Ishikawa (cell line): ENCODE results near the gene BHLHA15.

ENCODE experiments used
- CEBPB ChIP-seq: IDR thresholded peaks from 2 replicates; pipeline ENCODE4 v1.6.1; 2012
- CREB1 ChIP-seq: IDR thresholded peaks from 2 replicates; pipeline ENCODE4 v1.6.1; 2012; ENCODE audit warnings: low read depth
- EGR1 ChIP-seq: IDR thresholded peaks from 2 replicates; pipeline ENCODE4 v1.6.1; 2012
- EP300 ChIP-seq: IDR thresholded peaks from 2 replicates; pipeline ENCODE4 v1.6.1; 2012; ENCODE audit warnings: borderline replicate concordance
- FOXM1 ChIP-seq: IDR thresholded peaks from 2 replicates; pipeline ENCODE4 v1.6.1; 2012; ENCODE audit warnings: low read depth, borderline replicate concordance
- MAX ChIP-seq: IDR thresholded peaks from 2 replicates; pipeline ENCODE4 v1.6.1; 2012
- NFIC ChIP-seq: IDR thresholded peaks from 2 replicates; pipeline ENCODE4 v1.6.1; 2012
- RAD21 ChIP-seq: IDR thresholded peaks from 2 replicates; pipeline ENCODE4 v1.6.1; 2012; ENCODE audit warnings: low read depth
- TAF1 ChIP-seq: IDR thresholded peaks from 2 replicates; pipeline ENCODE4 v1.6.1; 2012; ENCODE audit warnings: low read depth, mild to moderate bottlenecking
- TCF12 ChIP-seq: IDR thresholded peaks from 2 replicates; pipeline ENCODE4 v1.6.1; 2012; ENCODE audit warnings: low read depth
- TEAD4 ChIP-seq: IDR thresholded peaks from 2 replicates; pipeline ENCODE4 v1.6.1; 2012
- YY1 ChIP-seq: IDR thresholded peaks from 2 replicates; pipeline ENCODE4 v1.6.1; 2012; ENCODE audit warnings: low read depth
- ZBTB7A ChIP-seq: IDR thresholded peaks from 2 replicates; pipeline ENCODE4 v1.6.1; 2012; ENCODE audit warnings: low read depth
- TF ChIP-seq, protein P1 (sequence below): IDR thresholded peaks from 2 replicates; pipeline ENCODE4 v1.6.1; 2012; ENCODE audit warnings: low read depth, mild to moderate bottlenecking
- TF ChIP-seq, protein P2 (sequence below): IDR thresholded peaks from 2 replicates; pipeline ENCODE4 v1.6.1; 2012

Gene BHLHA15

DNA sequence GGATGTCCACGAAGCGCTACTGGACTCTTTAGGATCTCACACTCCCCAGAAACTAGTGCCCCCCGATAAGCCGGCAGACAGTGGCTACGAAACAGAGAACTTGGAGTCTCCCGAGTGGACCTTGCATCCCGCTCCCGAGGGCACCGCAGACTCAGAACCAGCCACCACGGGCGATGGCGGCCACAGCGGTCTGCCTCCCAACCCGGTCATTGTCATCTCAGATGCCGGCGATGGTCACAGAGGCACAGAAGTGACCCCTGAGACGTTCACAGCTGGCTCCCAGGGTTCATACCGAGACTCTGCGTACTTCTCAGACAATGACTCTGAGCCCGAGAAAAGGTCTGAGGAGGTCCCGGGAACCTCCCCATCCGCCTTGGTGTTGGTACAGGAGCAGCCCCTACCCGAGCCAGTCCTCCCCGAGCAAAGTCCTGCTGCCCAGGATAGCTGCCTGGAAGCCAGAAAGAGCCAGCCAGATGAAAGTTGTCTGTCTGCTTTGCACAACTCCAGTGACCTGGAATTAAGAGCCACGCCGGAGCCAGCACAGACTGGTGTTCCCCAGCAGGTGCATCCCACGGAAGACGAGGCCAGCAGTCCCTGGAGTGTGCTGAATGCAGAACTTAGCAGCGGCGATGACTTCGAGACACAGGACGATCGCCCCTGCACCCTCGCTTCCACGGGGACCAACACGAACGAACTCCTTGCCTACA is 17.6 kb upstream of the BHLHA15 start:
- no peak for TF ChIP-seq RAD21
- TF ChIP-seq FOXM1: no peak
- no peak for TF ChIP-seq NFIC
- no peak for TF ChIP-seq ZBTB7A
- no peak for TF ChIP-seq TEAD4
- TF ChIP-seq EGR1: no peak
- TF ChIP-seq, protein P1, sequence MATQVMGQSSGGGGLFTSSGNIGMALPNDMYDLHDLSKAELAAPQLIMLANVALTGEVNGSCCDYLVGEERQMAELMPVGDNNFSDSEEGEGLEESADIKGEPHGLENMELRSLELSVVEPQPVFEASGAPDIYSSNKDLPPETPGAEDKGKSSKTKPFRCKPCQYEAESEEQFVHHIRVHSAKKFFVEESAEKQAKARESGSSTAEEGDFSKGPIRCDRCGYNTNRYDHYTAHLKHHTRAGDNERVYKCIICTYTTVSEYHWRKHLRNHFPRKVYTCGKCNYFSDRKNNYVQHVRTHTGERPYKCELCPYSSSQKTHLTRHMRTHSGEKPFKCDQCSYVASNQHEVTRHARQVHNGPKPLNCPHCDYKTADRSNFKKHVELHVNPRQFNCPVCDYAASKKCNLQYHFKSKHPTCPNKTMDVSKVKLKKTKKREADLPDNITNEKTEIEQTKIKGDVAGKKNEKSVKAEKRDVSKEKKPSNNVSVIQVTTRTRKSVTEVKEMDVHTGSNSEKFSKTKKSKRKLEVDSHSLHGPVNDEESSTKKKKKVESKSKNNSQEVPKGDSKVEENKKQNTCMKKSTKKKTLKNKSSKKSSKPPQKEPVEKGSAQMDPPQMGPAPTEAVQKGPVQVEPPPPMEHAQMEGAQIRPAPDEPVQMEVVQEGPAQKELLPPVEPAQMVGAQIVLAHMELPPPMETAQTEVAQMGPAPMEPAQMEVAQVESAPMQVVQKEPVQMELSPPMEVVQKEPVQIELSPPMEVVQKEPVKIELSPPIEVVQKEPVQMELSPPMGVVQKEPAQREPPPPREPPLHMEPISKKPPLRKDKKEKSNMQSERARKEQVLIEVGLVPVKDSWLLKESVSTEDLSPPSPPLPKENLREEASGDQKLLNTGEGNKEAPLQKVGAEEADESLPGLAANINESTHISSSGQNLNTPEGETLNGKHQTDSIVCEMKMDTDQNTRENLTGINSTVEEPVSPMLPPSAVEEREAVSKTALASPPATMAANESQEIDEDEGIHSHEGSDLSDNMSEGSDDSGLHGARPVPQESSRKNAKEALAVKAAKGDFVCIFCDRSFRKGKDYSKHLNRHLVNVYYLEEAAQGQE: no peak
- TF ChIP-seq, protein P2, sequence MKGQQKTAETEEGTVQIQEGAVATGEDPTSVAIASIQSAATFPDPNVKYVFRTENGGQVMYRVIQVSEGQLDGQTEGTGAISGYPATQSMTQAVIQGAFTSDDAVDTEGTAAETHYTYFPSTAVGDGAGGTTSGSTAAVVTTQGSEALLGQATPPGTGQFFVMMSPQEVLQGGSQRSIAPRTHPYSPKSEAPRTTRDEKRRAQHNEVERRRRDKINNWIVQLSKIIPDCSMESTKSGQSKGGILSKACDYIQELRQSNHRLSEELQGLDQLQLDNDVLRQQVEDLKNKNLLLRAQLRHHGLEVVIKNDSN: no peak

DNA sequence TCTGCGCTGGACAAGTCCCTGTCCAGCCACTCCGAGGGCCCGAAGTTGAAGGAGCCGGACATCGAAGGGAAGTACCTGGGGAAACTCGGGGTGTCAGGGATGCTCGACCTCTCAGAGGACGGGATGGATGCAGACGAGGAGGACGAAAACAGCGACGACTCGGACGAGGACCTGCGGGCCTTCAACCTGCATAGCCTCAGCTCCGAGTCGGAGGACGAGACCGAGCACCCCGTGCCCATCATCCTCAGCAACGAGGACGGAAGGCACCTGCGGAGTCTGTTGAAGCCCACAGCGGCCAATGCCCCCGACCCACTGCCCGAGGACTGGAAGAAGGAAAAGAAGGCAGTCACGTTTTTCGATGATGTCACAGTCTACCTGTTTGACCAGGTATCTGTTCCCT is 17.1 kb upstream of the BHLHA15 start:
- no peak for TF ChIP-seq EGR1

DNA sequence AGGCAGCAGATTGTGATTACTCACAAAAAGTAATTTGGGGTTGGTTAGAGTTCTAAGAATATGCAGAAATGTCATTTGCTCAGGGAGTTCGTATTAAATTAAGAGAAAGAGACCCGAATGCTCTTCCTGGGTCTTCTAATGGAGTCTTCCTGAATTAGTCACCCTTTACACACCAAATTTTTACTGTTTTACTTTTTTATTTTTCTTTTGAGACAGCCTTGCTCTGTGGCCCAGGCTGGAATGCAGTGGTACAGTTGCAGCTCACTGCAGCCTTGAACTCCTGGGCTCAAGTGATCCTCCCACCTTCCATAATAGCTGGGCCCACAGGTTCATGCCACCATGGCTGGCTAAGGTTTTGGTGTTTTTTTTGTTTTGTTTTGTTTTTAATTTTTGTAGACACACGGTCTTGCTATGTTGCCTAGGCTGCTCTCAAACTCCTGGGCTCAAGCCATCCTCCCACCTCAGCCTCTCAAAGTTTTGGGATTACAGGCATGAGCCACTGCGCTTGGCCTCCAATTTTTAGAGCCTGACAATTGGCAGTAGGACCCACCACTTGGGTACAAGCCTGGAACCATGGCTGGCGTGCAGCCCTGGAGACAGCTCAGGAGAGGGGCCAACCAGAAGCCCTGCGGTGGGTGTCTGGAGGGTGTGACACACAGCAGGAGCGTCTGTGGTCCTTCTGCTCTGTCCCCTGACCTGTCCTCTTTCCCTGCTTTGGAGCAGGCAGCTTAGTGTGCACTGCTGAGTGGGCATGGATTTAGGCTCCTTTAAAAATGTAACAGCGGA is 16.4 kb upstream of the BHLHA15 start:
- TF ChIP-seq TEAD4 (no peak), FOXM1 (no peak), TCF12 (no peak)

DNA sequence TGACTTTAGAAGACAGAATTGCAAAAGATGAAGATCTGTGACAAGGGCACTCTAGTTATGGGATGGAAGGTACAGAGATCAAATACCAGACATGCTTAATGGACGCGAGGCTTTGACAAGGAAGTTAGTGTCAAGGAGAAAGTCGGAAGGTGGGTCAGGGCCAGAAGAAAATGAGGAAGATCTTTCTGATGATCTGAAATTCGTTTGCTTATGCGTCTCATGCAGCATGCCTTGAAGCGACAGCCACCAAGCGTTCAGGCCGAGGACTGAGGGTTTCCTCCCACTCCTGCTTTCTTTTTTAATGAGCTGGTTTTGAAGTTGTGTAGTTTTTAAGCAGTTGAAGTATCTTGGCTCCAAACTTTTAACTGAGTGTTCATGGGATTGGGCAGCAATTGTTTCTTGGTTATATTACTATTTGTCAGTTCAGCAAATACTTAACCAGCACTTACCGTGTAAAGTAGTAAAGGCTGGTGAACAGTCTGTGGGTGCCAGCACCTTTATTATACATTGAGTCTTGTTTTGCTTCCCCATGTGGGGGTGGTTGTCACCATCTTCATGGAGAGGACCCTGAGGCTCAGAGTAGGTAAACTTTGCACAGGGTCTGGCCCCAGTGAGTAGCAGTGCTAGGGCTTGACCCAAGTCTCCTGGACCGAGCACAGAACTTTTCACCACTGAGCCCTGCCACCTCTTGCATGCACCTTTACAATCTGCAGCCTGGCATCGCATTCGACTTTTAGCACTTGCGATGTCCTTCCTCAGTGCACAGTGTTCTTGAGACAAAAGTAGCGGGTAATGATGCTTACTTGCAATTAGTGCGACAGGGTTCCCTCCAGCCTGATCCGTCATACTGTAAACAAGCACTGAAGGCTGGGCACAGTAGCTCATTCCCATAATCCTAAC is 14.3 kb upstream of the BHLHA15 start:
- TF ChIP-seq EP300: no peak
- no peak for TF ChIP-seq ZBTB7A
- TF ChIP-seq, protein P1: no peak
- TF ChIP-seq EGR1: no peak
- no peak for TF ChIP-seq TAF1
- TF ChIP-seq FOXM1: no peak

DNA sequence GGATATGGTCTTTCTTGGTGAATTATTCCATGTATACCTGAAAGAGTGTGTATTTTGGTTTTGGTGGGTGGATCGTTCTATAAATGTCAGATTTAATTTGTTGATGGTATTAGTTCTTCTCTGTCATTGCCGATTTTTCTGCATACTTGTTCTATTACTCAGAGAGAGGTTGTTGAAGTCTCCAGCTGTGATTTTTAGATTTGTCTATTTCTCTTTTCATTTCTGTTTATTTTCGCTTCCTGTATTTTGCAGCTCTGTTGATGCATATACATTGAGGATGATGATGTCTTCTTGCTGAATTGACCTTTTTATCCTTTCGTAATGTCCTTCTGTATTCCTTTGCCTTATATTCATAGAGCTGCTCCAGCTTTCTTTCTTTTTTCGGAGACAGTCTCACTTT is 12.1 kb upstream of the BHLHA15 start:
- TF ChIP-seq NFIC (no peak), CEBPB (no peak), RAD21 (no peak), CREB1 (no peak), FOXM1 (no peak), YY1 (no peak), ZBTB7A (no peak), TEAD4 (no peak), TCF12 (no peak), MAX (no peak), TAF1 (no peak), EP300 (no peak)
- TF ChIP-seq, protein P2: no peak

- no peak for TF ChIP-seq TEAD4
- no peak for TF ChIP-seq EGR1
- TF ChIP-seq NFIC: no peak
- TF ChIP-seq TCF12: no peak
- no peak for TF ChIP-seq EP300
- TF ChIP-seq YY1: no peak
- no peak for TF ChIP-seq MAX
- TF ChIP-seq, protein P1: no peak
- TF ChIP-seq, protein P2: no peak
- TF ChIP-seq RAD21: no peak
- TF ChIP-seq CEBPB: no peak
- no peak for TF ChIP-seq CREB1
- TF ChIP-seq ZBTB7A: no peak
- no peak for TF ChIP-seq TAF1
- TF ChIP-seq FOXM1: no peak
These were observed 10.9 kb upstream of the BHLHA15 start for GRCh38 chr7:98200364-98200763.
